ENCODE data around the gene INHA.

The INHA gene

DNA sequence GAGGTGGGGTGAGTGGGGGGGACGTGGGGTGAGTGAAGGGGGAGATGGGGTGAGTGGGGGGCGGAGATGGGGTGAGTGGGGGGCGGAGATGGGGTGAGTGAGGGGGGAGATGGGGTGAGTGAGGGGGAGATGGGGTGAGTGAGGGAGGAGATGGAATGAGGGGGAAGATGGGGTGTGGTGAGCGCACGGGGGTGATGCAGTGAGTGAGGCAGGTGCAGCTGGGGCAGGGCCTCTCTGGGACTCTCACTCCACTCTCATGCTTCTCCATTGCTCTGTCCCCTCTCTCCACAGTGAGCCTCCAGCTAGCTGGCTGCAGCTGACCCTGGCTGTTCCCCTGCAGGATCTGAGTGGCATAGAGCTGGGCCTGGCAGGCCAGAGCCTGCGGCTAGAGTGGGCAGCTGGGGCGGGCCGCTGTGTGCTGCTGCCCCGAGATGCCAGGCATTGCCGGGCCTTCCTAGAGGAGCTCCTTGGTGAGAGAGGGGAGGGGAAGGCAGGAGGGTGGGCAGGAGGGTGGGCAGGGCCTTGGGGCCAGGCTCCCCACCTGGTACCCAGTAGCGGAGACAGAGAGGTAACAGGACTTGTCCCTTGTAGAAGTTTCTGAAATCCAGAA lies 41.5 kb downstream of the INHA start:
- no peak for DNase-seq

DNA sequence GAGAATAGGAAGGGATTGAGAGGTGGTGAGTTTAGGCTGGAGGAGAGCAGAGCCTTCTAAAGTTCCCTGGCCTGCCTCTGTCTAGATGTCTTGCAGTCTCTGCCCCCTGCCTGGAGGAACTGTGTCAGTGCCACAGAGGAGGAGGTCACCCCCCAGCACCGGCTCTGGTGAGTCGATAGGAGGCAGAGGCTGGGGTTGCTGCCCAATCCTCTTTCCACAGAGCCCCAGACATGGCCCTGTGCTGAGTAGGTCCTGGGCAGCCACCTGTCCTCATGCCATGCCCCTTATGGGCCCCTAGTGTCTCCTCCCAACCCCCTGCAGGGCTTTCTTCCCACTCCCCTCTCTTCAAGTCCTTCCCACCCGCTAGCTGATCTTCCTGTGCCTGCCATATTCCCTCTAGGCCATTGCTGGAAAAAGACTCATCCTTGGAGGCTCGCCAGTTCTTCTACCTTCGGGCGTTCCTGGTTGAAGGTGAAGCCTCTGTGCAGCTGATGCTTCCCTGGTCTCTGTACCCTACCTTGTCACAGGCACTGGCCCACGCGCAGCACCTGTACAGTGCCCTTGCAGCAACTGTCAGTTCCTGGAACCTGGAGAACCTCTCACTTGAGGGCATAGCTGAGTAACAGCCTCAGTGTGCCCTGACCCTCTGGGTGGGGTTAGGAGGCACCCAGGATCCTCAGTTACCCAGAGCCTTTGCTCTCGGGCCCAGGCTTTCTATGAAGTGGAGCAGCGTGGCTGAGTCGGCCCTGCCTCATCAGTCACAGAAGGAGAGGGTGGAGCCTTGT lies 42.2 kb downstream of the INHA start:
- no peak for DNase-seq

DNA sequence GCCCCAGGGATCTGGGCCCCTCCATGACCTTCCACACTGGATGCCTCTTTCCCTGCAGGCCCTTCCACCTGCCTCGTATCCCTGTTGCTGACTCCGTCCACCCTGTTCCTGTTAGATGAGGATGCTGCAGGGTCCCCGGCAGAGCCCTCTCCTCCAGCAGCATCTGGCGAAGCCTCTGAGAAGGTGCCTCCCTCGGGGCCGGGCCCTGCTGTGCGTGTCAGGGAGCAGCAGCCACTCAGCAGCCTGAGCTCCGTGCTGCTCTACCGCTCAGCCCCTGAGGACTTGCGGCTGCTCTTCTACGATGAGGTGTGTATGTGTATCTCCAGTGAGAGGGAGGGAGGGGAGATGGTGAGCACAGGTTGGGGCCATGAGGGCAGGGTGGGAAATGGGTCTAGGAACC lies 42.9 kb downstream of the INHA start:
- no peak for DNase-seq

DNA sequence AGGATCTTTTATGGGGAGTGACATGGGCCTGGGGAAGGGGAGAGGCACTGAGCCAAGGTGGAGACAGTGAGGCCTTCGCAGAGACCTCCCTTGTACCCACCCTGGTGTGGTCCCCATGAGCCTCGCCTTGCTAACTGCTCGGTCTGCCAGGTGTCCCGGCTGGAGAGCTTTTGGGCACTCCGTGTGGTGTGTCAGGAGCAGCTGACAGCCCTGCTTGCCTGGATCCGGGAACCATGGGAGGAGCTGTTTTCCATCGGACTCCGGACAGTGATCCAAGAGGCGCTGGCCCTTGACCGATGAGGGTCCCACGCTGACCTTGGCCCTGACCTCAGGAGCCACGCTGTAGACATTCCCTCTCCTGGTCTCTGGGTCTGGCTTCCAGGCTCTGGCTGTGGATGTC lies 43.8 kb downstream of the INHA start:
- DNase-seq: no peak

DNA sequence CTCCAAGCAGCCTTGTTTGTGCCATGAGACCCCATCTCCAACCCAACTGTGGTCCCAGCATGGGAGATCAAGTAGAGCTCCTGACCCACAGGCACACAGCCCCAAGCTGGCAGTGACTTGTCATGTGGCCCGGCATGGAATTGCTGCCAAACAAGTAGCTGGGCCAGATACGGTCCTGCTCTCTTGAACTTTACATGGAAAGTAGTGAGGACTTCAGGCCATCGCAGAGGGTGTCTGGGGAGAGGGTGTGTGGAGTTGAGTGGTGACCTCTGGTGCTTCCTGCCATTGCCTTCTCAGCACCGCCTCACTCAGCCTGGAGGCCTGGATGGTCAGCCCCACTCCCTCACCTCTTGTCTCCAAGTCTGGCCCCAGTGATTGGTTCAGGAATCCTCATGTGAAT lies 44.4 kb downstream of the INHA start:
- DNase-seq: no peak

DNA sequence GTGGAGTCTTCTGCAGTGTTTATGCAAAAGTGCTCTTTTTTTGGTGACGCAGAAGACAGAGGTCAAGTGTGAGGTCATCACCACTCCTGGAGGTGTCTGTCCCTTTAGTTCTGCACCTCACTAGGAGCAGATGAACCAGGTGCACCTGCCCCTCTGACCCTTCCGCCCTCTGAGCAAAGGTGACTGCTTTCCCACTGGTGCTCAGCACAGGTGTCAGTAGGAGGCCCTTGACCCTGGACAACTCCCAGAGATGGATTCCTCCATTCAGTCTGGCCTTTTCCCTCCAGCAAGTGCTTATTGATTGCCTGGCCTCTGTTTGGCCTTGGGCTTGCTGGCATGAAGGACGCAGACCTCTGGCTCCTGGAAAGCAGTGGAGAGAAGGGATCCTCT lies 46.6 kb downstream of the INHA start:
- DNase-seq: no peak

DNA sequence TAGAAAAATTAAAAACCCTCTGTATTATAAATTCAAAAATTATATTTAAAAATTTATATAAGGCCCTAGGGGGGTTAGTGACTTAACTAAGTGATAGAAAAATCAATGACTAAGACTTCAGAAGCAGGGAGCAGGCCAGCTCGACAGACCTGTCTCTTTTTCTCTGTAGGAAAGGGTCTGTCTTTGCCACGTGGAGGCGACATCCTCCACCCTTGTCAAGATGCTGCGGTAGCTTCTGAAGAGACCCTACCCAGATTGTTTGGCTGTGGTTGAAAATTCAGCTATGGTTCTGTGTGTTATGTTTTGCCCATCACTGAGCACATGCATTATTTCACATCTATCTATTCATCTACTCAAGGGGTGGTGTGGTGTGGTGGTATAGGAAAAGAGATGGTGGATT lies 47.1 kb downstream of the INHA start:
- no peak for DNase-seq

DNA sequence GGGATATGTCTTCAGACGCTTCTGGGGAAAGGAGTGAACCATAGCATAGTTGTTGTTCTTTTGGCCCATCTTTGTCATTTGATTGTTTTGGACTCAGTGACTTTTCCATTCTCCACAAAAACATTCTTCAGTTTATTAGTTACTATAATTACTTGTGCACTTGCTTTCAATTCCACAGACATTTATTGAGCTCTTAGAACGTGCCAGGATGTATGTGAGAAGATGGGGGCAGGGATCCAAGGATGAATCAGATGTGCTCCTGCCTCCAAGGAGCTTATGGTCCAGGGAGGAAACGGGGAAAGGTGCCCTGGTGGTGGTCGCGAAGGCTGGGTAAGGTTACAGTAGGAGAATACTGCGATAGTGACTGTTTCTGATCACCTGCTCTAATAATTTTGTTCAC lies 48.4 kb downstream of the INHA start:
- no peak for DNase-seq

DNA sequence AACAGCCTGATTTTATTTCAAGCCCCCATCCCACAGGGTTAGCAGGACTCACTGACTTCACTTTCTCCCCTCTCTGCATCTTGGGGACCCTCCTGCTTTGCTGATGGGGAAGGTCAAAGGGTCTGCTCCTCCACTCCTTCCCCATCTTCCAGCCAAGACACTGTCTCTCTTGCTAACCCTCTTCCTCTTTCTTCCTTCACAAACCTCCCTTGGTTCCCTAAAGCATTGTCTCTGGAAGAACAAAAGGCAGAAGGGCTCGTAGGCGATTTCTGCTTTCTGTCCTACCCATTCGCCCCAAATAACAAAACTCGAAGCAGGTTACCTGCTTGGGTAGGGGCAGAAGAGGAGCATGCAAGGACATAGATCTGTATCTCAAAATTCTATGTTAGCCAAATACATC lies 49.8 kb downstream of the INHA start:
- DNase-seq: no peak

DNA sequence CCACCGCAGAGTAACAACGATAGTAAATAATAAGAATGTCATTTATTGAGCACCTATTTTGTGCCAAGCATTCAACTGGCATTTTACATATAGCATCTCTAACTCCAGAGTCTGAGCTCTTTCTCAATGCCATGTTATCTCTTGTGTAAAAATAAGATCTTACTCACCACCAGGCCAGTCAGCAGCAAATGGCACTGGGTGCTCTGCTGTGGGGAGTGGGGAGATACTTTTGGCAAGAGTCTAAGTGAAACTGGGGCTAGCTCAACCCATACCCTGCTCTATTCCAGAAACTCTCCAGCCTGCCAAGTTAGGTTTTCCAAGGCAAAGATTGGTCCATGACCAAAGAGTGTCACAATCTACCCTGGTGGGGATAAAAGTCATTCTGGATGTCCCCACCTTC lies 50.4 kb downstream of the INHA start:
- no peak for DNase-seq

DNA sequence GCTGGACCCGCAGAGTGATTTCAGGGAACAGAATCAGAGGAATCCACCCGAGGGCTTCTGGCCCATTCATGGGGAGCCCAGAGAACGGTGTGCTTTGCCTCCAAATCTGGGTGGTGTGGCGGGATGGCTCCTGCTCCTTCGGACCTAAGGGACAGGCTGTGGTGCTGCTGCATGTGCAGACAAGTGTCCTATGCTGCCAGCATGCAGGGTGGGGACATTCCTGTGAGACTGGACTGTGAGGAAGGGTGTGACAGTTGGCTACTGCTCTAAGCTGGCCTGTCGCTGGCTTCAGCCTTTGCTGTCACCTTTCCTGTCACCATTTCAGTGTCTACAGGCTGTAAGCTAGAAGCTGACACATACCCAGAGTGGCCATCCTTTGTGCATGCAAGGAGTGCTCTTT lies 52.5 kb downstream of the INHA start:
- DNase-seq: no peak

DNA sequence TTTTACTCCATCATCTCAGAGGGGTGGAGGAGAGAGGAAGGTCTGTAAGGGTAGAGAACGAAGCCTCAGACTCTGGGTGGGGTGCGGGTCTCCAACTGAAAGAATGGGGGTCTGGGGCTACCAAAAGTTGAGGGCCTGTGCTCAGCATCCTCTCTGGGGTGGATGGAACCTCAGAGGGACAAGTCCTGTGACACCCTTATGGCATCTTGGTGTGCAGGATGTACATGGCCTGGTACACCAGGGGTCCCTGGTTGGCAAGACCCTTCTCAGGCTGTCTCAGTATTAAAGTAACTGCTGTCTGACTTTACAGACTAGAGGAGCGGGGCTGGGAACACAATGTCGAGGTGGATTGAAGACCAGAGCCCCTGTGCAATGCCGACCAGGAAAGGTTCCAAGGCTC lies 53.1 kb downstream of the INHA start:
- no peak for DNase-seq

All from hippocampal formation (tissue), 2 donors.